ENCODE results near the gene KLK4. TPM values are rescaled to one million over a fixed set of nuclear protein-coding genes. Genes with fewer than 3 reads are reported as not detected.

Gene KLK4
- total and polyA plus RNA-seq, 11 donors, result not detected

- no peak for TF ChIP-seq POLR2A (IDR thresholded peaks at IDR 0.05)
- no peak for TF ChIP-seq CTCF (IDR thresholded peaks at IDR 0.05)
- ATAC-seq, result no peak
- DNase-seq, result no peak
- Histone ChIP-seq H3K4me3 (no peak overlapping the region), H3K4me1 (no peaks in the 10 kb centered on the region), H3K27me3 (peaks cover 0 to 47% (median 9%) of the 10 kb centered on the region in 9 donors), H3K36me3 (no peaks in the 10 kb centered on the region), H3K27ac (no peak overlapping the region), H3K9me3 (no peaks in the 10 kb centered on the region)
- intact Hi-C loops (cut with DNase I), result loop anchor here in 9 of 10 donors (5.0 to 10.0 kb wide), 5 partner anchors 83 to 235 kb away; partner anchors contain the start of gene KLK10 (in 2 of the 9)
- 78 to 89% (median 80%) methylated on average over 11 of the region's 11 CpGs for WGBS, 4 donors
These were observed 21.0 kb upstream of the KLK4 start for GRCh38 chr19:50932018-50932689.

- Histone ChIP-seq H3K27me3 (peaks cover 0 to 54% (median 9%) of the 10 kb centered on the region in 9 donors), H3K27ac (no peak overlapping the region), H3K36me3 (no peaks in the 10 kb centered on the region), H3K4me3 (no peak overlapping the region), H3K4me1 (no peaks in the 10 kb centered on the region), H3K9me3 (no peaks in the 10 kb centered on the region)
- ATAC-seq, result no peak
- intact Hi-C loops (cut with DNase I), result loop anchor here in 9 of 10 donors (2.0 to 10.0 kb wide), 6 partner anchors 84 to 236 kb away; partner anchors contain the start of gene KLK10 (in 2 of the 9)
- no peak for DNase-seq
- TF ChIP-seq CTCF (IDR thresholded peaks at IDR 0.05) (no peak), POLR2A (IDR thresholded peaks at IDR 0.05) (no peak)
These were observed 19.8 kb upstream of the KLK4 start for GRCh38 chr19:50931023-50931422.

- H3K9me3 ChIP-seq, result no peaks in the 10 kb centered on the region
- intact Hi-C loops (cut with DNase I), result loop anchor here in 3 of 10 donors (10.0 kb wide), 2 partner anchors 564 to 574 kb away; partner anchors contain the start of gene NAPSA (in 2 of the 3)
- TF ChIP-seq CTCF (IDR thresholded peaks at IDR 0.05) (no peak), POLR2A (IDR thresholded peaks at IDR 0.05) (no peak)
- DNase-seq, result no peak
- peaks cover 0 to 67% (median 9%) of the 10 kb centered on the region in 9 donors for H3K27me3 ChIP-seq
- WGBS, 4 donors, result 76 to 86% (median 81%) methylated on average over 5 of the region's 5 CpGs
- no peak for ATAC-seq
- no peaks in the 10 kb centered on the region for H3K4me1 ChIP-seq
- no peak overlapping the region for H3K4me3 ChIP-seq
- no peaks in the 10 kb centered on the region for H3K36me3 ChIP-seq
- no peak overlapping the region for H3K27ac ChIP-seq
These were observed 17.6 kb upstream of the KLK4 start for GRCh38 chr19:50928831-50929230.

GRCh38 chr19:50926144-50926543 lies 14.9 kb upstream of the KLK4 start:
- WGBS, 4 donors, result 66 to 78% (median 75%) methylated on average over 11 of the region's 11 CpGs
- intact Hi-C loops (cut with DNase I), result loop anchor here in 3 of 10 donors (10.0 kb wide), 2 partner anchors 561 to 571 kb away; partner anchors contain the start of gene NAPSA (in 2 of the 3)
- Histone ChIP-seq H3K4me1 (peaks cover 0 to 4% (median 0%) of the 10 kb centered on the region in 12 donors), H3K27me3 (peaks cover 0 to 64% (median 12%) of the 10 kb centered on the region in 9 donors), H3K27ac (no peak overlapping the region), H3K36me3 (no peaks in the 10 kb centered on the region), H3K9me3 (no peaks in the 10 kb centered on the region), H3K4me3 (no peak overlapping the region)
- no peak for TF ChIP-seq POLR2A (IDR thresholded peaks at IDR 0.05)
- TF ChIP-seq CTCF (IDR thresholded peaks at IDR 0.05), result no peak
- ATAC-seq (no peak), DNase-seq (no peak)

Data from heart left ventricle (tissue), 16 donors.